NCI-H1092 treated with DMSO at 0.1 percent for 48 hours (cell line): Measurements from ENCODE around the gene THBD.

Experiments
- DNase-seq: peaks from one replicate; lab custom pipeline; 2025; lab: John Stamatoyannopoulos, UW

Gene THBD

GRCh38 chr20:23084845-23085365 lies 35.4 kb upstream of the THBD start:
- DNase-seq, result no peak

GRCh38 chr20:23084282-23084844 lies 34.9 kb upstream of the THBD start:
- DNase-seq, result no peak

GRCh38 chr20:23083553-23084220 lies 34.2 kb upstream of the THBD start:
- no peak for DNase-seq

GRCh38 chr20:23082846-23083552 lies 33.5 kb upstream of the THBD start:
- no peak for DNase-seq

GRCh38 chr20:23081263-23081819 lies 31.9 kb upstream of the THBD start:
- no peak for DNase-seq

- no peak for DNase-seq
Measured at GRCh38 chr20:23080521-23080920, 31.0 kb upstream of the THBD start.

GRCh38 chr20:23079926-23080325 lies 30.5 kb upstream of the THBD start:
- DNase-seq, result no peak

GRCh38 chr20:23079016-23079351 lies 29.5 kb upstream of the THBD start:
- DNase-seq, result peak; percentile 17

GRCh38 chr20:23078351-23079015 lies 29.0 kb upstream of the THBD start:
- DNase-seq, result no peak

- no peak for DNase-seq
Measured at GRCh38 chr20:23077277-23077676, 27.8 kb upstream of the THBD start.

- DNase-seq, result no peak
Measured at GRCh38 chr20:23074052-23074451, 24.6 kb upstream of the THBD start.

GRCh38 chr20:23072892-23073586 lies 23.6 kb upstream of the THBD start:
- DNase-seq, result no peak

GRCh38 chr20:23071996-23072395 lies 22.5 kb upstream of the THBD start:
- no peak for DNase-seq

- DNase-seq, result no peak
Measured at GRCh38 chr20:23071398-23071797, 21.9 kb upstream of the THBD start.

- DNase-seq, result no peak
Measured at GRCh38 chr20:23069108-23069507, 19.6 kb upstream of the THBD start.

- DNase-seq, result no peak
Measured at GRCh38 chr20:23068283-23068682, 18.8 kb upstream of the THBD start.

- DNase-seq, result no peak
Measured at GRCh38 chr20:23066772-23067171, 17.3 kb upstream of the THBD start.

- no peak for DNase-seq
Measured at GRCh38 chr20:23065266-23066201, 16.1 kb upstream of the THBD start.

GRCh38 chr20:23063581-23063980 lies 14.1 kb upstream of the THBD start:
- DNase-seq, result no peak

- DNase-seq, result no peak
Measured at GRCh38 chr20:23063168-23063567, 13.7 kb upstream of the THBD start.

GRCh38 chr20:23062632-23063031 lies 13.2 kb upstream of the THBD start:
- DNase-seq, result no peak
